ENCODE data around the gene ZNF746. TPM values are rescaled to one million over a fixed set of nuclear protein-coding genes. Genes with fewer than 3 reads are reported as not detected.
A peak's percentile ranks its signal among the peaks of the same experiment; 100 is the strongest.

Gene ZNF746
- total and polyA plus RNA-seq, 9 of the 15 experiments (the other 6 are each of a cell fraction or from before 2014, with no cell fraction given), result 1.7 to 31.6 (median 13.3) TPM

- no peak for TF ChIP-seq NR0B1 (IDR thresholded peaks at IDR 0.05; ENCODE audit: partially characterized antibody)
- no peak for TF ChIP-seq NELFE (IDR thresholded peaks at IDR 0.05; ENCODE audit: insufficient read depth, insufficient read length)
- TF ChIP-seq NRF1 (conservative IDR thresholded peaks at IDR 0.05 in 1 of 2, IDR thresholded peaks at IDR 0.05 in 1 of 2), result no peak
- TF ChIP-seq XRCC5 (IDR thresholded peaks at IDR 0.05; ENCODE audit: low read depth, low read length), result 0 out of 2 replicates have a peak, but pooled peaks have one; percentile 27
- TF ChIP-seq KLF13 (tag; IDR thresholded peaks at IDR 0.05; ENCODE audit: borderline replicate concordance, low read depth), result no peak
- no peak for TF ChIP-seq ZNF23 (CRISPR knock-in tag; IDR thresholded peaks at IDR 0.05)
- peak; percentile 69; the same call in 1 of the 2 replicates for TF ChIP-seq NCOA6 (IDR thresholded peaks at IDR 0.05)
- TF ChIP-seq ZNF134 (CRISPR knock-in tag; conservative IDR thresholded peaks at IDR 0.05), result no peak
- peak; percentile 80 for TF ChIP-seq FIP1L1 (IDR thresholded peaks at IDR 0.05; ENCODE audit: low read depth, low read length, poor library complexity, severe bottlenecking)
- TF ChIP-seq HNRNPL (IDR thresholded peaks at IDR 0.05; ENCODE audit: low read depth, low read length), result peak; percentile 62; the same call in 1 of the 2 replicates
- no peak for TF ChIP-seq ATF1 (CRISPR knock-in tag; IDR thresholded peaks at IDR 0.05)
- TF ChIP-seq ATF1 (tag; IDR thresholded peaks at IDR 0.05), result 0 out of 2 replicates have a peak, but pooled peaks have one; percentile 14
- no peak for TF ChIP-seq U2AF2 (optimal IDR thresholded peaks at IDR 0.05; ENCODE audit: low read depth, low read length)
- TF ChIP-seq POLR2B (IDR thresholded peaks at IDR 0.05; ENCODE audit: low read depth, partially characterized antibody), result no peak
- 0 out of 2 replicates have a peak, but pooled peaks have one; percentile 34 for TF ChIP-seq ZNF124 (CRISPR knock-in tag; IDR thresholded peaks at IDR 0.05)
- peak; percentile 75 for TF ChIP-seq RBFOX2 (IDR thresholded peaks at IDR 0.05; ENCODE audit: low read depth, low read length)
- TF ChIP-seq MAX (CRISPR knock-in tag; IDR thresholded peaks at IDR 0.05), result peak; percentile 47; the same call in 1 of the 2 replicates
- TF ChIP-seq PBX2 (CRISPR knock-in tag; IDR thresholded peaks at IDR 0.05; ENCODE audit: low read depth), result 0 out of 2 replicates have a peak, but pooled peaks have one; percentile 3
- no peak for TF ChIP-seq PBX2 (tag; conservative IDR thresholded peaks at IDR 0.05; ENCODE audit: low read depth)
- TF ChIP-seq BRCA1 (IDR thresholded peaks at IDR 0.05), result no peak
- 0 out of 2 replicates have a peak, but pooled peaks have one; percentile 40 for TF ChIP-seq BRCA1 (CRISPR knock-in tag; IDR thresholded peaks at IDR 0.05)
- no peak for TF ChIP-seq ZNF583 (CRISPR knock-in tag; IDR thresholded peaks at IDR 0.05)
- TF ChIP-seq CBX1 (IDR thresholded peaks at IDR 0.05; ENCODE audit: low read depth), result peak; percentile 90; the same call in 1 of the 2 replicates
Observed at GRCh38 chr7:149459540-149460452, 37.8 kb downstream of the ZNF746 start (continued).

Measured in K562 (cell line).